Adrenal gland (tissue), 12 donors: ENCODE results near the gene RYR3. TPM values are rescaled to one million over a fixed set of nuclear protein-coding genes. Genes with fewer than 3 reads are reported as not detected.

Experiments used
- DNase-seq, 7 donors: peaks; one replicate each; pipeline ENCODE4 v3.0.0-alpha.2; 2019 to 2020
- H3K27ac ChIP-seq, 5 donors: fragments of 200-600 bp; sonication (generic) in 4 of 5; 1 replicate in 3 of 5; 2 replicates in 2 of 5; pipeline versions ENCODE4 v1.5.1 to v1.8.0; 2016 to 2020; ENCODE audit warnings: mild to moderate bottlenecking in 1 of 5
- H3K27me3 ChIP-seq: fragments of 200-600 bp; 2 replicates; pipeline ENCODE4 v1.8.0; 2021
- H3K36me3 ChIP-seq, 2 donors: fragments of 200-600 bp; replicated peaks in 1 of 2; 1 replicate in 1 of 2; 2 replicates in 1 of 2; pipeline versions ENCODE4 v1.5.1 to v1.8.0; 2018 to 2022
- H3K4me1 ChIP-seq, 2 donors: fragments of 200-600 bp; replicated peaks in 1 of 2; 1 replicate in 1 of 2; 2 replicates in 1 of 2; pipeline versions ENCODE4 v1.5.1 to v1.8.0; 2018 to 2021
- H3K4me3 ChIP-seq, 4 donors: fragments of 200-600 bp; sonication (generic) in 3 of 4; one replicate each; pipeline ENCODE4 v1.5.1; 2016 to 2018
- H3K9me3 ChIP-seq, 3 donors: fragments of 200-600 bp; sonication (generic) in 1 of 3; replicated peaks in 1 of 3; 1 replicate in 2 of 3; 2 replicates in 1 of 3; pipeline versions ENCODE4 v1.5.1 to v1.8.0; 2016 to 2021
- POLR2A ChIP-seq, 2 donors: fragments of 450-650 bp; IDR thresholded peaks; one replicate each; pipeline ENCODE4 v1.6.1; 2017; ENCODE audit warnings: antibody characterized with exemption in 2 of 2, mild to moderate bottlenecking in 2 of 2, moderate library complexity in 1 of 2
- WGBS, 4 donors: extraction: QIAGEN DNeasy Blood & Tissue Kit in 2 of 4; methylation state at CpG; one replicate each; pipeline versions ENCODE4 v1.1.5 to v1.1.7; 2013 to 2017; 5-methylcytosine and 5-hydroxymethylcytosine counted together
- intact Hi-C, 2 donors: fragments of 100-400 bp; cut with DNase I; formaldehyde crosslinking; loops; one replicate each; pipeline versions ENCODE4 v1.14.1 to v1.15.0; 2022 to 2023
- polyA plus RNA-seq, 3 donors: library from polyadenylated mRNA; stranded (reverse); fragments of 200-250 nt in 2 of 3; fragments of 350-450 nt in 1 of 3; fragmentation: Illumina TruSeq in 1 of 3; extraction: RNeasy Lipid Tissue Mini Kit (QIAGEN cat#74804) in 1 of 3; gene quantifications; one replicate each; pipeline ENCODE4 v1.2.3, GENCODE V29; 2013 to 2014
- total RNA-seq, 9 donors: library from RNA; depleted of rRNA in 4 of 9; stranded (reverse); fragments of >200 nt in 4 of 9; fragments of 120-200 nt in 1 of 9; fragmentation: NEBNext Ultra II Directional in 1 of 9; extraction: Animal tissue kit (Norgen Biotek cat#: 25700) in 1 of 9; gene quantifications; one replicate each; pipeline versions ENCODE4 v1.1.0 to v1.2.4, GENCODE V29; 2013 to 2023
- TF ChIP-seq, protein P1 (sequence below), 6 experiments: fragments of 450-650 bp in 4 of 6; fragments of 200-600 bp in 2 of 6; sonication (generic) in 1 of 6; IDR thresholded peaks; 1 replicate in 5 of 6; 2 replicates in 1 of 6; pipeline versions ENCODE4 v1.5.1 to v1.8.0; 2016 to 2021; ENCODE audit warnings: antibody characterized with exemption in 6 of 6, mild to moderate bottlenecking in 2 of 6, moderate library complexity in 1 of 6
- donor health status: healthy with polysubstance abuse.
- donor health status: Bipolar disorder and iron deficiency.
- donor health status: DM: yes; HTN: yes; CAD: no.
- donor health status: DM: no; HTN: no; CAD: no.
- donor health status: DM: no; HTN: no; CAD: no.
- donor health status: DM: yes; HTN: yes; CAD: no.

Gene RYR3
- total and polyA plus RNA-seq, 12 donors = 0.32 to 60.7 (median 3.4) TPM

- no peak for DNase-seq
- Histone ChIP-seq H3K9me3 (no peaks in the 10 kb centered on the region), H3K4me3 (no peak overlapping the region), H3K36me3 (no peaks in the 10 kb centered on the region), H3K4me1 (no peaks in the 10 kb centered on the region), H3K27ac (no peak overlapping the region), H3K27me3 (no peaks in the 10 kb centered on the region)
- 77 to 94% (median 90%) methylated on average over 1 of the region's 1 CpG for whole genome bisulfite sequencing, 4 donors
- intact Hi-C loops = no loop called here
- TF ChIP-seq, protein P1, sequence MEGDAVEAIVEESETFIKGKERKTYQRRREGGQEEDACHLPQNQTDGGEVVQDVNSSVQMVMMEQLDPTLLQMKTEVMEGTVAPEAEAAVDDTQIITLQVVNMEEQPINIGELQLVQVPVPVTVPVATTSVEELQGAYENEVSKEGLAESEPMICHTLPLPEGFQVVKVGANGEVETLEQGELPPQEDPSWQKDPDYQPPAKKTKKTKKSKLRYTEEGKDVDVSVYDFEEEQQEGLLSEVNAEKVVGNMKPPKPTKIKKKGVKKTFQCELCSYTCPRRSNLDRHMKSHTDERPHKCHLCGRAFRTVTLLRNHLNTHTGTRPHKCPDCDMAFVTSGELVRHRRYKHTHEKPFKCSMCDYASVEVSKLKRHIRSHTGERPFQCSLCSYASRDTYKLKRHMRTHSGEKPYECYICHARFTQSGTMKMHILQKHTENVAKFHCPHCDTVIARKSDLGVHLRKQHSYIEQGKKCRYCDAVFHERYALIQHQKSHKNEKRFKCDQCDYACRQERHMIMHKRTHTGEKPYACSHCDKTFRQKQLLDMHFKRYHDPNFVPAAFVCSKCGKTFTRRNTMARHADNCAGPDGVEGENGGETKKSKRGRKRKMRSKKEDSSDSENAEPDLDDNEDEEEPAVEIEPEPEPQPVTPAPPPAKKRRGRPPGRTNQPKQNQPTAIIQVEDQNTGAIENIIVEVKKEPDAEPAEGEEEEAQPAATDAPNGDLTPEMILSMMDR (IDR thresholded peaks at IDR 0.05) = no peak
- TF ChIP-seq POLR2A (IDR thresholded peaks at IDR 0.05) = no peak
These were observed 43.6 kb downstream of the RYR3 start for GRCh38 chr15:33354411-33354810.

DNA sequence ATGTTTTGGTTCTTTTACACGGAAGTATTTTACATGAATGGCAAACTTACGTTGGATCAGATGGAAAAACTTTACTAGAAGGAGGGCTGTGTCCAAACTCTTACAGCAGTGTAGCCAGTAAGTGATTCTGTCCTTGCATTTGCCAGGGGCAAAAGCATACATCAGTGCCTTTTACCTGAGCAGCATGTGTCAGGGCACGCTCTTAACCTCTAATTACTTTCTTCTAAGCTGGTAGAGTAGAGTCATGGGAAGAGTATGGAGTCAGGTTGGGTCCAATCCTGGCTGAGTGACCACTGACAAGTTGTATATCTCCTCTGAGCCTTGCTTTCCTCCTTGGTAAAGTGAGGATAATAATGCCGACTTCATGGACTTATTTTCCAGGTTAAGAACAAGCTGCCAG lies 47.1 kb downstream of the RYR3 start:
- TF ChIP-seq POLR2A (IDR thresholded peaks at IDR 0.05) = no peak
- TF ChIP-seq, protein P1 (IDR thresholded peaks at IDR 0.05) = no peak

DNA sequence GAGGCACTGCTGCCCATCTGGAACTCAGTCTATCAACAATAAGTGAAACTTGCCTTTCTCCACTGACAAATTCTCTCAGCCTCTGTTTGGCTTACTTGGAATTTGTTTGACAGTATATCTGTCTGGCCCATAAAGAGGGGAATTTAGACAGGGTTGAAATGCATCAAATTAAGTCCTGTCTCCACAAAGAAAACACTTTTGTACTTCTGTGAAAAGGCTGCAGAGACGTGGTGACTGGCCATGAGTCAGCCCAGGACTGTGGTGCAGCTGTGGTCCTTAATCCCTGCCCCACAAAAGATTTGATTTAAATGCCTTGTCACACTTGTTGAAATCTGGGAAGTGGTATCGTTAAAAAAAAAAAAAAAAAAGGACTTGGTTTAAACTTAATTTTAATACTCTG lies 47.5 kb downstream of the RYR3 start:
- intact Hi-C loops = no loop called here
- H3K36me3 ChIP-seq = no peaks in the 10 kb centered on the region
- H3K9me3 ChIP-seq = no peaks in the 10 kb centered on the region
- no peak overlapping the region for H3K27ac ChIP-seq
- no peak for DNase-seq
- H3K4me1 ChIP-seq = no peaks in the 10 kb centered on the region
- TF ChIP-seq, protein P1 (IDR thresholded peaks at IDR 0.05) = no peak
- TF ChIP-seq POLR2A (IDR thresholded peaks at IDR 0.05) = no peak
- 23 to 44% (median 41%) methylated on average over 2 of the region's 2 CpGs for WGBS, 4 donors
- H3K27me3 ChIP-seq = no peaks in the 10 kb centered on the region
- no peak overlapping the region for H3K4me3 ChIP-seq

More for the DNA sequence above, 47.1 kb downstream of the RYR3 start:
- Histone ChIP-seq H3K4me3 (no peak overlapping the region), H3K27me3 (no peaks in the 10 kb centered on the region), H3K36me3 (no peaks in the 10 kb centered on the region), H3K9me3 (no peaks in the 10 kb centered on the region), H3K27ac (no peak overlapping the region), H3K4me1 (no peaks in the 10 kb centered on the region)
- intact Hi-C loops = no loop called here
- DNase-seq = no peak
- 51 to 68% (median 65%) methylated on average over 3 to 4 of the region's 4 CpGs for WGBS, 4 donors

- 74 to 88% (median 79%) methylated on average over 1 of the region's 1 CpG for WGBS, 4 donors
- Histone ChIP-seq H3K27ac (no peak overlapping the region), H3K36me3 (no peaks in the 10 kb centered on the region), H3K4me1 (no peaks in the 10 kb centered on the region), H3K27me3 (no peaks in the 10 kb centered on the region), H3K9me3 (no peaks in the 10 kb centered on the region), H3K4me3 (no peak overlapping the region)
- no peak for DNase-seq
- TF ChIP-seq POLR2A (IDR thresholded peaks at IDR 0.05) = no peak
- TF ChIP-seq, protein P1 (IDR thresholded peaks at IDR 0.05) = no peak
- intact Hi-C loops = no loop called here
These were observed 50.1 kb downstream of the RYR3 start for GRCh38 chr15:33360886-33361285.
